Measurements from ENCODE around the gene NCAM2. TPM values are rescaled to one million over a fixed set of nuclear protein-coding genes. Genes with fewer than 3 reads are reported as not detected.

NCAM2 gene
- total and polyA plus RNA-seq, 11 donors: 0.19 to 4.3 (median 2.9) TPM

DNA sequence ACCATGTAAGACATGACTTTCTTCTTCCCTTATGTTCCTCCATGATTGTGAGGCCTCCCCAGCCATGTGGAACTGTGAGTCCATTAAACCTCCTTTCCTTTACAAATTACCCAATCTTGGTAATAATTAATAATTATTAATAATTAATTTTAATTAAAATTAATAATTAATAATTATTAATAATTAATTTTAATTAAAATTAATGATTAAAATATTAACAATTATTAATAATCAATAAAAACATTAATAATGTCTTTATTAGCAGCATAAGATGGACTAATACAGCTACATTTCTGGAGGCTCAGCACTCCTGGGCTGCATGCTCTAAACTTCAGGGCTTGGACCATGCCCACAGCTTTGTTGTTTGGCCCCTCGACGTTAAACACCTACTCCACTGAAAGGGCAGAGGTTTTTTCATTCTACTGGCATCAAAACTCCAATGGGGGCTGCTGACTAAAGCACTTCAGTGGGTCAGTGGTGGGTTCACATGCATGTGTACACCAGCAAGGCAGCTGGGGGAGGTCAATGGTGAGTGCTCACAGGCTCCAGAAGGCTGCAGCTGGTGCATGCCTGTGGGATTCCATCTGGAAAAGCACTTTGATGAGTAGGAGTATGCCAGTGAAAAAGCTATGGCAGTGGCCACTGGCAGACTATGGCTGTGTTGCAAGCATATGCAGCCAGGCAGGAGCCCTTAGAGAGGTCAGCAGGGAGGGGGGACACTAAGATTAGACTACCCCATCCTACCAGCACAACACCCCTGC, 561.3 kb downstream of the NCAM2 start:
- Histone ChIP-seq H3K4me1 (no peaks in the 10 kb centered on the region), H3K4me3 (no peak overlapping the region), H3K36me3 (no peaks in the 10 kb centered on the region), H3K9me3 (peaks cover 0 to 34% (median 8%) of the 10 kb centered on the region in 12 donors), H3K27ac (no peak overlapping the region), H3K27me3 (no peaks in the 10 kb centered on the region)
- no peak for TF ChIP-seq CTCF (IDR thresholded peaks at IDR 0.05)
- no peak for TF ChIP-seq POLR2A (IDR thresholded peaks at IDR 0.05)
- ATAC-seq (no peak), DNase-seq (no peak)
- WGBS, 4 donors: 78 to 84% (median 82%) methylated on average over 2 of the region's 2 CpGs
- intact Hi-C loops (cut with DNase I): no loop called here

Data from heart left ventricle (tissue), 16 donors.